ENCODE measurements around the gene MVP.

The MVP gene

GRCh38 chr16:29854520-29855100, 34.3 kb downstream of the MVP start:
- no peak for DNase-seq (ENCODE audit: extremely low read depth, low read depth)
- no peak overlapping the region for H3K4me3 ChIP-seq (replicated peaks; ENCODE audit: low read depth, low read length)

GRCh38 chr16:29857133-29857760, 37.0 kb downstream of the MVP start:
- H3K4me3 ChIP-seq (replicated peaks; ENCODE audit: low read depth, low read length), result no peak overlapping the region
- DNase-seq (ENCODE audit: extremely low read depth, low read depth), result peak; percentile 19
- TF ChIP-seq CTCF (IDR thresholded peaks at IDR 0.05; ENCODE audit: low read depth, low read length, missing control alignments), result no peak

More at GRCh38 chr16:29854520-29855100, 34.3 kb downstream of the MVP start:
- no peak for TF ChIP-seq CTCF (IDR thresholded peaks at IDR 0.05; ENCODE audit: low read depth, low read length, missing control alignments)

- TF ChIP-seq CTCF (IDR thresholded peaks at IDR 0.05; ENCODE audit: low read depth, low read length, missing control alignments), result no peak
Measured at GRCh38 chr16:29858149-29858849, 38.0 kb downstream of the MVP start.

GRCh38 chr16:29858974-29859373, 38.7 kb downstream of the MVP start:
- TF ChIP-seq CTCF (IDR thresholded peaks at IDR 0.05; ENCODE audit: low read depth, low read length, missing control alignments), result no peak
- H3K4me3 ChIP-seq (replicated peaks; ENCODE audit: low read depth, low read length), result no peak overlapping the region
- DNase-seq (ENCODE audit: extremely low read depth, low read depth), result no peak

More at GRCh38 chr16:29858149-29858849, 38.0 kb downstream of the MVP start:
- no peak overlapping the region for H3K4me3 ChIP-seq (replicated peaks; ENCODE audit: low read depth, low read length)
- DNase-seq (ENCODE audit: extremely low read depth, low read depth), result no peak

- no peak overlapping the region for H3K4me3 ChIP-seq (replicated peaks; ENCODE audit: low read depth, low read length)
- no peak for DNase-seq (ENCODE audit: extremely low read depth, low read depth)
- TF ChIP-seq CTCF (IDR thresholded peaks at IDR 0.05; ENCODE audit: low read depth, low read length, missing control alignments), result no peak
Measured at GRCh38 chr16:29860218-29860617, 40.0 kb downstream of the MVP start.

GRCh38 chr16:29862383-29862883, 42.2 kb downstream of the MVP start:
- no peak for TF ChIP-seq CTCF (IDR thresholded peaks at IDR 0.05; ENCODE audit: low read depth, low read length, missing control alignments)
- no peak for DNase-seq (ENCODE audit: extremely low read depth, low read depth)
- H3K4me3 ChIP-seq (replicated peaks; ENCODE audit: low read depth, low read length), result peak overlapping the region; percentile 87
